ENCODE measurements around the gene RECK. TPM values are rescaled to one million over a fixed set of nuclear protein-coding genes. Genes with fewer than 3 reads are reported as not detected.
A peak's percentile ranks its signal among the peaks of the same experiment; 100 is the strongest.
"Not testable (repeated sequence)": the region's sequence is repeated elsewhere in the genome, so short reads cannot be mapped to it uniquely, and the experiment has no call there.

RECK gene
- polyA plus RNA-seq, 3 donors, result 1.6 to 11.5 (median 7.4) TPM

GRCh38 chr9:36127652-36128244, 91.0 kb downstream of the RECK start:
- WGBS, 3 donors, result 44 to 80% (median 53%) methylated on average over 5 of the region's 5 CpGs
- H3K27ac ChIP-seq (ENCODE audit: low read depth, low read length), result no peak overlapping the region

- H3K27ac ChIP-seq (ENCODE audit: low read depth, low read length), result no peak overlapping the region
- 44 to 72% (median 54%) methylated on average over 8 of the region's 8 CpGs for WGBS, 3 donors
Measured at GRCh38 chr9:36128349-36128748, 91.6 kb downstream of the RECK start.

- no peak overlapping the region for H3K27ac ChIP-seq (ENCODE audit: low read depth, low read length)
- WGBS, 3 donors, result 73 to 89% (median 76%) methylated on average over 12 of the region's 12 CpGs
Measured at GRCh38 chr9:36129139-36129538, 92.4 kb downstream of the RECK start.

- 92 to 95% (median 94%) methylated on average over 7 of the region's 7 CpGs for WGBS, 3 donors
- not testable (repeated sequence) for H3K27ac ChIP-seq (ENCODE audit: low read depth, low read length)
Measured at GRCh38 chr9:36131666-36132065, 95.0 kb downstream of the RECK start.

- WGBS, 3 donors, result 66 to 79% (median 76%) methylated on average over 3 of the region's 3 CpGs
- H3K27ac ChIP-seq (ENCODE audit: low read depth, low read length), result no peak overlapping the region
Measured at GRCh38 chr9:36132086-36132485, 95.4 kb downstream of the RECK start.

GRCh38 chr9:36134761-36135505, 98.2 kb downstream of the RECK start:
- 67 to 92% (median 91%) methylated on average over 9 of the region's 9 CpGs for WGBS, 3 donors
- H3K27ac ChIP-seq (ENCODE audit: low read depth, low read length), result no peak overlapping the region

GRCh38 chr9:36135741-36136271, 99.1 kb downstream of the RECK start:
- WGBS, 3 donors, result 9 to 20% (median 16%) methylated on average over 15 to 18 of the region's 18 CpGs
- no peak overlapping the region for H3K27ac ChIP-seq (ENCODE audit: low read depth, low read length)

GRCh38 chr9:36136272-36136893, 99.7 kb downstream of the RECK start, which contains the start of gene GLIPR2:
TSS of gene GLIPR2 (plus strand) at chr9:36136733. CDS start at chr9:36136779, 46 bp downstream.
- 0% methylated on average over 69 to 83 of the region's 83 CpGs for WGBS, 3 donors
- H3K27ac ChIP-seq (ENCODE audit: low read depth, low read length), result no peak within 1 kb of the TSS

GRCh38 chr9:36136894-36137391, 100.2 kb downstream of the RECK start:
- 1% methylated on average over 33 to 40 of the region's 40 CpGs for WGBS, 3 donors
- H3K27ac ChIP-seq (ENCODE audit: low read depth, low read length), result no peak overlapping the region

- WGBS, 3 donors, result 31 to 40% (median 33%) methylated on average over 12 of the region's 12 CpGs
- no peak overlapping the region for H3K27ac ChIP-seq (ENCODE audit: low read depth, low read length)
Measured at GRCh38 chr9:36137392-36138004, 100.8 kb downstream of the RECK start.

GRCh38 chr9:36138496-36138895, 101.8 kb downstream of the RECK start:
- H3K27ac ChIP-seq (ENCODE audit: low read depth, low read length), result no peak overlapping the region
- WGBS, 3 donors, result 92 to 97% (median 96%) methylated on average over 10 of the region's 10 CpGs

- no peak overlapping the region for H3K27ac ChIP-seq (ENCODE audit: low read depth, low read length)
- WGBS, 3 donors, result 88 to 95% (median 93%) methylated on average over 5 of the region's 5 CpGs
Measured at GRCh38 chr9:36138901-36139300, 102.2 kb downstream of the RECK start.

- H3K27ac ChIP-seq (ENCODE audit: low read depth, low read length), result no peak overlapping the region
- 65 to 76% (median 65%) methylated on average over 11 of the region's 11 CpGs for WGBS, 3 donors
Measured at GRCh38 chr9:36140086-36141084, 103.7 kb downstream of the RECK start.

- WGBS, 3 donors, result 44 to 61% (median 59%) methylated on average over 4 of the region's 4 CpGs
- no peak overlapping the region for H3K27ac ChIP-seq (ENCODE audit: low read depth, low read length)
Measured at GRCh38 chr9:36141288-36141687, 104.6 kb downstream of the RECK start.

GRCh38 chr9:36141761-36142160, 105.0 kb downstream of the RECK start:
- H3K27ac ChIP-seq (ENCODE audit: low read depth, low read length), result no peak overlapping the region
- WGBS, 3 donors, result 89 to 91% (median 89%) methylated on average over 7 of the region's 7 CpGs

GRCh38 chr9:36142510-36143244, 106.0 kb downstream of the RECK start:
- peak overlapping the region; percentile 15 for H3K27ac ChIP-seq (ENCODE audit: low read depth, low read length)
- 35 to 58% (median 38%) methylated on average over 12 of the region's 12 CpGs for WGBS, 3 donors

GRCh38 chr9:36143245-36143641, 106.5 kb downstream of the RECK start:
- 63 to 84% (median 69%) methylated on average over 13 of the region's 13 CpGs for WGBS, 3 donors
- peak overlapping the region; percentile 15 for H3K27ac ChIP-seq (ENCODE audit: low read depth, low read length)

Data from adipose tissue (tissue), 3 donors.